Measurements from ENCODE around the gene BANF1. TPM values are rescaled to one million over a fixed set of nuclear protein-coding genes. Genes with fewer than 3 reads are reported as not detected.
A peak's percentile ranks its signal among the peaks of the same experiment; 100 is the strongest.

Gene BANF1
- total and polyA plus RNA-seq, 3 donors from 2014 or later: 105 to 193 (median 133) TPM

DNA sequence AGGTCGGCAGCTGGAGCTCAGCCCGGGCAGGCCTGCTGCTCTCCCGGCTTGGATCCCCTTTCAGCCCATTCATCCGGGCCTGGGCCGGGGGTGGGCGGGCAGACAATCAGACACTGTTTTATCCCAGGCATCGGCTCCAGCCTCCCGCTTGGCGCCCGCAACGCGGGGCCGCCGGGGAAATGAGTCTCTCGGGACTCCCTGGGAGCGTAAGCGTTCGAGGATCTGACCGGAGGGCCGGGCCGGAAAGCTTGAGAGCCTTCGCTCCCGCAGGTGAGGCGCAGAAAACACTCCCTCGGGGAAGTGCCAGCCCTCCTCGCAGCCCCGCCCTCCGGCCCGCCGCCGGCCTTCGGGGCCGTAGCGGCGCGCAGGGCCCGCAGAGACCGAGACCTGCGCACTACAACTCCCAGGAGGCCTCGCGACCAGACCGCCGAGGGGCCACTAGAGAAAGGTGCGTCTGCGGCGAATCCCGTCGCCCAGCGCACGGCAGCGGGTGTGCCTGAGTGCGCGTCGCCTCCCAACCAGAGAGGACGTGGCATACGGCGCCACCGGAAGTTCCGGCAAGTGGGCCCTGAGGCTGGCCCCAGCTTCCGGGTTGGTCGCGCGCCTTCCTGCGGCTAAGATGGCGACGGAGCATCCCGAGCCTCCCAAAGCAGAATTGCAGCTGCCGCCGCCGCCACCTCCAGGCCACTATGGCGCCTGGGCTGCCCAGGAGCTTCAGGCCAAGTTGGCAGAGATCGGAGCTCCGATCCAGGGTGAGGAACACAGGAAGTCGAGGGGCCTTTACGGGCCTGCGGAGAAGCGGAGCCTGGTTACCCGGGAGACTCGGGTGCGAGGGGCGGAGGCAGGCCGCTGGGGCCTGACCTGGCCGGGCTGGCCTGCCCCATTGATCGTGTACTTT is 49.7 kb downstream of the BANF1 start, which contains the start of gene SF3B2:
TSS of gene SF3B2 (plus strand) at position 599 of the 898 bp plus-strand sequence. CDS start at position 620, 21 bp downstream.
- Histone ChIP-seq H3K36me3 (ENCODE audit: low read depth, missing control alignments) (no peaks in the 10 kb centered on the region), H3K9me3 (no peaks in the 10 kb centered on the region), H3K27me3 (no peaks in the 10 kb centered on the region), H3K27ac (peak within 1 kb of the TSS; percentile 80 to 85), H3K4me3 (peak within 1 kb of the TSS; percentile 79 to 96), H3K4me1 (peaks cover 37% of the 10 kb centered on the region)
- intact Hi-C loops (cut with DNase I; ENCODE audit: low total_unique reads): no loop called here
- 0 to 1% methylated on average over 25 to 62 of the region's 84 CpGs for WGBS, 2 donors
- peak; percentile 99 for DNase-seq
- TF ChIP-seq, protein P1, sequence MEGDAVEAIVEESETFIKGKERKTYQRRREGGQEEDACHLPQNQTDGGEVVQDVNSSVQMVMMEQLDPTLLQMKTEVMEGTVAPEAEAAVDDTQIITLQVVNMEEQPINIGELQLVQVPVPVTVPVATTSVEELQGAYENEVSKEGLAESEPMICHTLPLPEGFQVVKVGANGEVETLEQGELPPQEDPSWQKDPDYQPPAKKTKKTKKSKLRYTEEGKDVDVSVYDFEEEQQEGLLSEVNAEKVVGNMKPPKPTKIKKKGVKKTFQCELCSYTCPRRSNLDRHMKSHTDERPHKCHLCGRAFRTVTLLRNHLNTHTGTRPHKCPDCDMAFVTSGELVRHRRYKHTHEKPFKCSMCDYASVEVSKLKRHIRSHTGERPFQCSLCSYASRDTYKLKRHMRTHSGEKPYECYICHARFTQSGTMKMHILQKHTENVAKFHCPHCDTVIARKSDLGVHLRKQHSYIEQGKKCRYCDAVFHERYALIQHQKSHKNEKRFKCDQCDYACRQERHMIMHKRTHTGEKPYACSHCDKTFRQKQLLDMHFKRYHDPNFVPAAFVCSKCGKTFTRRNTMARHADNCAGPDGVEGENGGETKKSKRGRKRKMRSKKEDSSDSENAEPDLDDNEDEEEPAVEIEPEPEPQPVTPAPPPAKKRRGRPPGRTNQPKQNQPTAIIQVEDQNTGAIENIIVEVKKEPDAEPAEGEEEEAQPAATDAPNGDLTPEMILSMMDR (IDR thresholded peaks at IDR 0.05): no peak
- peak; percentile 41 for TF ChIP-seq POLR2A (IDR thresholded peaks at IDR 0.05)

DNA sequence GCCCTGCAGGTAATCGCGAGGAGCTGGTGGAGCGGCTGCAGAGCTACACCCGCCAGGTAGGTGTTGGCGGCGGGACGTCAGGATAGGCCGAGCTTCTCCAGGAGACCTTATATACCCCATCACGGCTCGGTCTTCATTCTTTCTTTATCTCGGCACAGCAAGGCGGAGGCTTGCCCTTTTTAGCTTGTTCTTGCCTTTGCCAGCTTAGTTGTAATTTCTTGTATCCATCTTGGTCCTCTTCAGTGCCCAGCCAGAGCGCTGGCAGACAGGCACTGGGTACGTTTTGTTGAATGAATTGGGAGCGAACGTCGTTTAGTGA is 50.3 kb downstream of the BANF1 start:
- Histone ChIP-seq H3K27ac (peak overlapping the region; percentile 80 to 85), H3K27me3 (no peaks in the 10 kb centered on the region), H3K4me1 (peaks cover 37% of the 10 kb centered on the region), H3K36me3 (ENCODE audit: low read depth, missing control alignments) (no peaks in the 10 kb centered on the region), H3K9me3 (no peaks in the 10 kb centered on the region), H3K4me3 (peak overlapping the region; percentile 79 to 96)
- 0 to 1% methylated on average over 17 of the region's 17 CpGs for WGBS, 2 donors
- DNase-seq: no peak
- TF ChIP-seq, protein P1 (IDR thresholded peaks at IDR 0.05): no peak
- TF ChIP-seq POLR2A (IDR thresholded peaks at IDR 0.05): no peak
- intact Hi-C loops (cut with DNase I; ENCODE audit: low total_unique reads): no loop called here

Other genes with a start within 250 kb of the BANF1 start
- 10 to 100 TPM; 13.5 to 14.8 TPM for gene AP5B1, start 221.5 kb upstream of the BANF1 start, total RNA-seq
- gene AP5B1, start 221.5 kb upstream of the BANF1 start, polyA plus RNA-seq (ENCODE audit: insufficient read depth, low read depth, low replicate concordance): 4.5 TPM
- 10 to 100 TPM; 27.6 to 33.9 TPM for gene OVOL1, start 215.4 kb upstream of the BANF1 start, total RNA-seq
- gene OVOL1, start 215.4 kb upstream of the BANF1 start, polyA plus RNA-seq (ENCODE audit: insufficient read depth, low read depth, low replicate concordance): 72.4 TPM
- gene SNX32, start 168.5 kb upstream of the BANF1 start, total RNA-seq: 1 to 10 TPM; 3.2 to 4.0 TPM
- gene SNX32, start 168.5 kb upstream of the BANF1 start, polyA plus RNA-seq (ENCODE audit: insufficient read depth, low read depth, low replicate concordance): 4.9 TPM
- 100 to 1,000 TPM; 522 to 570 TPM for gene CFL1, start 144.3 kb upstream of the BANF1 start, total RNA-seq
- 647 TPM for gene CFL1, start 144.3 kb upstream of the BANF1 start, polyA plus RNA-seq (ENCODE audit: insufficient read depth, low read depth, low replicate concordance)
- 10 to 100 TPM; 57.2 to 74.0 TPM for gene MUS81, start 142.1 kb upstream of the BANF1 start, total RNA-seq
- 49.9 TPM for gene MUS81, start 142.1 kb upstream of the BANF1 start, polyA plus RNA-seq (ENCODE audit: insufficient read depth, low read depth, low replicate concordance)
- 10 to 100 TPM; 47.4 to 52.4 TPM for gene EFEMP2, start 129.7 kb upstream of the BANF1 start, total RNA-seq
- gene EFEMP2, start 129.7 kb upstream of the BANF1 start, polyA plus RNA-seq (ENCODE audit: insufficient read depth, low read depth, low replicate concordance): 100 TPM
- 1 to 10 TPM in 1 of 2 donors, under 1 TPM in 1; 0.71 to 2.7 TPM for gene CTSW, start 122.7 kb upstream of the BANF1 start, total RNA-seq
- 4.4 TPM for gene CTSW, start 122.7 kb upstream of the BANF1 start, polyA plus RNA-seq (ENCODE audit: insufficient read depth, low read depth, low replicate concordance)
- 100 to 1,000 TPM; 144 to 149 TPM for gene FIBP, start 114.0 kb upstream of the BANF1 start, total RNA-seq
- gene FIBP, start 114.0 kb upstream of the BANF1 start, polyA plus RNA-seq (ENCODE audit: insufficient read depth, low read depth, low replicate concordance): 131 TPM
- gene CCDC85B, start 111.8 kb upstream of the BANF1 start, total RNA-seq: 100 to 1,000 TPM in 1 of 2 donors, 10 to 100 TPM in 1; 77.1 to 102 TPM
- gene CCDC85B, start 111.8 kb upstream of the BANF1 start, polyA plus RNA-seq (ENCODE audit: insufficient read depth, low read depth, low replicate concordance): 17.1 TPM
- 1 to 10 TPM; 1.7 to 2.0 TPM for gene FOSL1, start 102.1 kb upstream of the BANF1 start, total RNA-seq
- 1.7 TPM for gene FOSL1, start 102.1 kb upstream of the BANF1 start, polyA plus RNA-seq (ENCODE audit: insufficient read depth, low read depth, low replicate concordance)
- gene C11orf68, start 83.4 kb upstream of the BANF1 start, total RNA-seq: 10 to 100 TPM; 54.4 to 54.8 TPM
- 89.2 TPM for gene C11orf68, start 83.4 kb upstream of the BANF1 start, polyA plus RNA-seq (ENCODE audit: insufficient read depth, low read depth, low replicate concordance)
- 100 to 1,000 TPM; 215 to 243 TPM for gene DRAP1, start 83.1 kb upstream of the BANF1 start, total RNA-seq
- 304 TPM for gene DRAP1, start 83.1 kb upstream of the BANF1 start, polyA plus RNA-seq (ENCODE audit: insufficient read depth, low read depth, low replicate concordance)
- 1 to 10 TPM; 5.4 to 5.5 TPM for gene TSGA10IP, start 57.0 kb upstream of the BANF1 start, total RNA-seq
- gene TSGA10IP, start 57.0 kb upstream of the BANF1 start, polyA plus RNA-seq (ENCODE audit: insufficient read depth, low read depth, low replicate concordance): 17.8 TPM
- 100 to 1,000 TPM in 1 of 2 donors, 10 to 100 TPM in 1; 81.1 to 102 TPM for gene SART1, start 40.8 kb upstream of the BANF1 start, total RNA-seq
- 56.8 TPM for gene SART1, start 40.8 kb upstream of the BANF1 start, polyA plus RNA-seq (ENCODE audit: insufficient read depth, low read depth, low replicate concordance)
- 10 to 100 TPM; 43.2 to 46.5 TPM for gene EIF1AD, start 346 bp upstream of the BANF1 start, total RNA-seq
- 42.5 TPM for gene EIF1AD, start 346 bp upstream of the BANF1 start, polyA plus RNA-seq (ENCODE audit: insufficient read depth, low read depth, low replicate concordance)
- 10 to 100 TPM in 1 of 2 donors, 1 to 10 TPM in 1; 6.6 to 11.9 TPM for gene CST6, start 9.5 kb downstream of the BANF1 start, total RNA-seq
- 3.0 TPM for gene CST6, start 9.5 kb downstream of the BANF1 start, polyA plus RNA-seq (ENCODE audit: insufficient read depth, low read depth, low replicate concordance)
- gene CATSPER1, start 24.0 kb downstream of the BANF1 start, total RNA-seq: 10 to 100 TPM in 1 of 2 donors, 1 to 10 TPM in 1; 8.9 to 12.5 TPM
- 33.7 TPM for gene CATSPER1, start 24.0 kb downstream of the BANF1 start, polyA plus RNA-seq (ENCODE audit: insufficient read depth, low read depth, low replicate concordance)
- 1 to 10 TPM; 2.0 to 4.0 TPM for gene GAL3ST3, start 46.7 kb downstream of the BANF1 start, total RNA-seq
- 0.84 TPM for gene GAL3ST3, start 46.7 kb downstream of the BANF1 start, polyA plus RNA-seq (ENCODE audit: insufficient read depth, low read depth, low replicate concordance)
- gene SF3B2, start 49.9 kb downstream of the BANF1 start, total RNA-seq: 100 to 1,000 TPM; 307 to 315 TPM
- gene SF3B2, start 49.9 kb downstream of the BANF1 start, polyA plus RNA-seq (ENCODE audit: insufficient read depth, low read depth, low replicate concordance): 341 TPM
- gene PACS1, start 67.8 kb downstream of the BANF1 start, total RNA-seq: 100 to 1,000 TPM; 130 to 131 TPM
- gene PACS1, start 67.8 kb downstream of the BANF1 start, polyA plus RNA-seq (ENCODE audit: insufficient read depth, low read depth, low replicate concordance): 111 TPM